A673 (cell line): ENCODE results near the gene ESRRG. TPM values are rescaled to one million over a fixed set of nuclear protein-coding genes. Genes with fewer than 3 reads are reported as not detected.
A peak's percentile ranks its signal among the peaks of the same experiment; 100 is the strongest.

ENCODE experiments used
- BruUV-seq: library from RNA; stranded (reverse); fragments of 400-500 nt; replicated peaks from 2 replicates; lab custom pipeline; 2021; lab: Mats Ljungman, UMichigan
- CTCF ChIA-PET: fragments of 300-600 bp; sonication (Branson Sonifier 250); formaldehyde crosslinking; loops from one replicate; lab custom pipeline; 2022; ENCODE audit warnings: antibody characterized with exemption; lab: Charles Lee
- POLR2A ChIA-PET: fragments of 300-600 bp; sonication (Branson Sonifier 250); formaldehyde crosslinking; loops from one replicate; lab custom pipeline; 2022; ENCODE audit warnings: antibody characterized with exemption; ENCODE audit not compliant: low non-redundant PET; lab: Charles Lee
- DNase-seq: peaks from one replicate; pipeline ENCODE4 v3.0.0-alpha.2; 2015; ENCODE audit warnings: low spot score
- H3K27ac ChIP-seq: fragments of 200-600 bp; sonication (generic); 2 replicates; pipeline ENCODE4 v1.5.1; 2016; ENCODE audit warnings: mixed run types, low read depth, mild to moderate bottlenecking, mixed read lengths, antibody characterized with exemption, low read length; ENCODE audit not compliant: poor library complexity, severe bottlenecking
- H3K27me3 ChIP-seq: fragments of 200-600 bp; sonication (generic); replicated peaks from 2 replicates; pipeline ENCODE4 v1.6.1; 2017; ENCODE audit warnings: mixed run types, low read depth, mild to moderate bottlenecking, mixed read lengths, antibody characterized with exemption, low read length; ENCODE audit not compliant: insufficient read depth, poor library complexity
- H3K36me3 ChIP-seq: fragments of 200-600 bp; sonication (generic); 2 replicates; pipeline ENCODE4 v1.6.1; 2016; ENCODE audit warnings: mixed run types, mild to moderate bottlenecking, mixed read lengths, antibody characterized with exemption, low read length; ENCODE audit not compliant: insufficient read depth, poor library complexity, severe bottlenecking
- H3K4me1 ChIP-seq: fragments of 200-600 bp; sonication (generic); 2 replicates; pipeline ENCODE4 v1.6.1; 2017; ENCODE audit warnings: mixed run types, mild to moderate bottlenecking, mixed read lengths, antibody characterized with exemption, low read length; ENCODE audit not compliant: insufficient read depth, poor library complexity, severe bottlenecking
- H3K4me3 ChIP-seq: fragments of 200-600 bp; sonication (generic); 2 replicates; pipeline ENCODE4 v1.5.1; 2016; ENCODE audit warnings: low read depth, mixed run types, mild to moderate bottlenecking, mixed read lengths, low read length; ENCODE audit not compliant: poor library complexity, severe bottlenecking
- H3K9me3 ChIP-seq: fragments of 200-600 bp; sonication (generic); 2 replicates; pipeline ENCODE4 v1.6.1; 2016; ENCODE audit warnings: mixed run types, low read depth, mild to moderate bottlenecking, mixed read lengths, antibody characterized with exemption, low read length; ENCODE audit not compliant: poor library complexity, severe bottlenecking
- EZH2 ChIP-seq: fragments of 200-600 bp; sonication (generic); IDR thresholded peaks from 2 replicates; pipeline ENCODE4 v1.6.1; 2017; ENCODE audit warnings: borderline replicate concordance, low read depth, mild to moderate bottlenecking, mixed read lengths, antibody characterized with exemption, low read length; ENCODE audit not compliant: poor library complexity, severe bottlenecking
- intact Hi-C: fragments of 100-400 bp; cut with micrococcal nuclease; formaldehyde crosslinking; loops from one replicate; pipeline ENCODE4 v1.10.0; 2022; ENCODE audit not compliant: unreplicated experiment
- total RNA-seq: library from RNA; stranded (reverse); gene quantifications from 2 replicates; pipeline ENCODE4 v1.2.3, GENCODE V29; 2021
- TF ChIP-seq, protein P1 (sequence below): fragments of 300-800, 200-600 bp; sonication (generic); conservative IDR thresholded peaks from 2 replicates; pipeline ENCODE4 v1.5.1; 2017; ENCODE audit warnings: low read depth, mild to moderate bottlenecking, antibody characterized with exemption, low read length, moderate library complexity, mixed read lengths

Gene ESRRG
- total RNA-seq, 1 experiment from 2014 or later, result not detected

DNA sequence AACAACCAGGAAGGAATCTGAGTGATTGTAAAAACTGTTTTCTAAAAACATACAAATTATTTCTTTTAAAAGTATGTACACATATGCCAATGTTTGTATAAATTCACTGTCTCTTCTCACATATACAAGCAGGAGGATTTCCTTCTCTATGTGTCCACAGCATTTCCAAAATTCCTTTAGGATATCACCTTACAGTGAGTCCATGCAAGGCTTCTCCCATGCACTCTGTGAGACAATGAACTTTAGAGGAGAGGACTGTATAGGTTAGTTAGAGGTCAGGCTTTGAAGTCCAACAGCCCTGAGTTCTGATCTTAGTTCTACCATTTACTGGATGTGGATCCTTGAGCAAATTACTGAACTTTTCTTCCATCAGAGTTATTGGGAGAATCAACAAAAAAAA is 265.9 kb downstream of the ESRRG start:
- H3K36me3 ChIP-seq, result no peaks in the 10 kb centered on the region
- ChIA-PET POLR2A (no interaction called here), CTCF (no interaction called here)
- intact Hi-C loops, result no loop called here
- no peaks in the 10 kb centered on the region for H3K4me1 ChIP-seq
- TF ChIP-seq EZH2, result no peak
- TF ChIP-seq, protein P1, sequence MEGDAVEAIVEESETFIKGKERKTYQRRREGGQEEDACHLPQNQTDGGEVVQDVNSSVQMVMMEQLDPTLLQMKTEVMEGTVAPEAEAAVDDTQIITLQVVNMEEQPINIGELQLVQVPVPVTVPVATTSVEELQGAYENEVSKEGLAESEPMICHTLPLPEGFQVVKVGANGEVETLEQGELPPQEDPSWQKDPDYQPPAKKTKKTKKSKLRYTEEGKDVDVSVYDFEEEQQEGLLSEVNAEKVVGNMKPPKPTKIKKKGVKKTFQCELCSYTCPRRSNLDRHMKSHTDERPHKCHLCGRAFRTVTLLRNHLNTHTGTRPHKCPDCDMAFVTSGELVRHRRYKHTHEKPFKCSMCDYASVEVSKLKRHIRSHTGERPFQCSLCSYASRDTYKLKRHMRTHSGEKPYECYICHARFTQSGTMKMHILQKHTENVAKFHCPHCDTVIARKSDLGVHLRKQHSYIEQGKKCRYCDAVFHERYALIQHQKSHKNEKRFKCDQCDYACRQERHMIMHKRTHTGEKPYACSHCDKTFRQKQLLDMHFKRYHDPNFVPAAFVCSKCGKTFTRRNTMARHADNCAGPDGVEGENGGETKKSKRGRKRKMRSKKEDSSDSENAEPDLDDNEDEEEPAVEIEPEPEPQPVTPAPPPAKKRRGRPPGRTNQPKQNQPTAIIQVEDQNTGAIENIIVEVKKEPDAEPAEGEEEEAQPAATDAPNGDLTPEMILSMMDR, result no peak
- no peak overlapping the region for H3K27ac ChIP-seq
- DNase-seq, result no peak
- BruUV-seq, result no TSS peak
- no peak overlapping the region for H3K4me3 ChIP-seq
- no peaks in the 10 kb centered on the region for H3K9me3 ChIP-seq
- H3K27me3 ChIP-seq, result no peaks in the 10 kb centered on the region

DNA sequence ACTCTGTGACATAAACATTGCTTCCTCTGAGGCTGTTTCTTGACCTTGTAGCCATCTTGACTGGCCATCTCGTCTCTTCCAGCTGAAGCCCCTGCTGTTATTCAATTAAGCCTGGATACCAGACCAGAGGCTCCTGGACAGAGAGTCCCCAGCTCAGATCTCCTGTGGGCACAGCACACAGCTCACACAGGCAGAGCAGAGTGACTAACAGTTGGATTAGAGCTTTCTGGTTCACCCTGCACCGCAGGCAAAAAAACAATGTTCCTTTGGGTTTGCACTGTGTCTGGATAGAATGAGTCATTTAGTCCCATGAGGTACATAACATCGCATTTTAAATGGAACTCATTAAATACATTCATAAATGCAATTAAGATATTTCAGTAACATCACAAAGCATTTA is 266.5 kb downstream of the ESRRG start:
- no TSS peak for BruUV-seq
- TF ChIP-seq, protein P1, result no peak
- no peak for TF ChIP-seq EZH2
- Histone ChIP-seq H3K36me3 (no peaks in the 10 kb centered on the region), H3K27me3 (no peaks in the 10 kb centered on the region), H3K4me1 (no peaks in the 10 kb centered on the region), H3K4me3 (no peak overlapping the region), H3K9me3 (no peaks in the 10 kb centered on the region), H3K27ac (no peak overlapping the region)
- POLR2A ChIA-PET, result no interaction called here
- peak; percentile 28 for DNase-seq
- intact Hi-C loops, result no loop called here
- CTCF ChIA-PET, result no interaction called here

DNA sequence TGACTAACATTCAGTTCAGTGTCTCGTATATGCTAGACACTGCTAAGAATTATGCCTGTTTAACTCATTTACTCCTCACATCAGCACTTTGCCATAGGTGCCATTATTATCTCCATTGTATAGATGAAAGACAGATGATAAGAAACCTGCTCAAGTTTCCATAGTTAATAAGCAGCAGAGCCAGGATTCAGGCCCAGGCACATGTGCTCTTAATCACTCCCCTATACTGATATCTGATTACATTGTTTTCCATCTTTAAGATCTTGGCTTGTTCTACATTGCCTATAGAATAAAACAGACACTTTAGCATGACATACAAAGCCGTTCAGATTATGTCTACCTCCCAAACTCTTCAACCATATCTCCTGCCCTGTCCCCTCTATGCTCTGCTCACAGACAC is 269.5 kb downstream of the ESRRG start:
- POLR2A ChIA-PET, result no interaction called here
- TF ChIP-seq, protein P1, result no peak
- no peak for TF ChIP-seq EZH2
- H3K4me3 ChIP-seq, result no peak overlapping the region
- no peaks in the 10 kb centered on the region for H3K9me3 ChIP-seq
- intact Hi-C loops, result no loop called here
- H3K4me1 ChIP-seq, result no peaks in the 10 kb centered on the region
- BruUV-seq, result no TSS peak
- H3K27me3 ChIP-seq, result no peaks in the 10 kb centered on the region
- no peak for DNase-seq
- CTCF ChIA-PET, result no interaction called here
- no peaks in the 10 kb centered on the region for H3K36me3 ChIP-seq
- no peak overlapping the region for H3K27ac ChIP-seq
